Measurements from ENCODE around the gene GRM2.

GRM2 gene

DNA sequence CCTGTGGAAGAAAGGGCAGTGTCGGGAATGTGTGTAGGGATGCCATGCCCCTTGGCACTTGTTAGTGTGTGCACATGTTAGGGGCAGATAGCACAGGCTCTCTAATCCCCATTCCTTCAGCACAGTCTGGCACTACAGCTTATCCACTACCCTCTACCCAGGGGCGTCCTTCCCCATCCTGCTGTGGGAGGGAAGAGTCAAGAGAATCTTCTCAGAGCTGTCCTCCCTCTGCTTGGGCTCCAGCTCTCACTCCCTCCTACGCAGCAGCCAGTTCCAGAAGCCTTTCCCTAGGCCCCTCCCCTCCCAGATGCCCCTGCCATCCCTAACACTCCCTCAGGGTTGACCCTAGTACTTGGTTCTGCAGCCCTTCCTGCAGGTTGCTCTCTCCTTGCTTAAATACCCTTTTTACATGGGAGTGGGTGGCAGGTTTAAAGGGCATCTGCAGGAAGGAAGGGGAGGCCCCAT, 815 bp upstream of the GRM2 start:
- TF ChIP-seq, protein P1, sequence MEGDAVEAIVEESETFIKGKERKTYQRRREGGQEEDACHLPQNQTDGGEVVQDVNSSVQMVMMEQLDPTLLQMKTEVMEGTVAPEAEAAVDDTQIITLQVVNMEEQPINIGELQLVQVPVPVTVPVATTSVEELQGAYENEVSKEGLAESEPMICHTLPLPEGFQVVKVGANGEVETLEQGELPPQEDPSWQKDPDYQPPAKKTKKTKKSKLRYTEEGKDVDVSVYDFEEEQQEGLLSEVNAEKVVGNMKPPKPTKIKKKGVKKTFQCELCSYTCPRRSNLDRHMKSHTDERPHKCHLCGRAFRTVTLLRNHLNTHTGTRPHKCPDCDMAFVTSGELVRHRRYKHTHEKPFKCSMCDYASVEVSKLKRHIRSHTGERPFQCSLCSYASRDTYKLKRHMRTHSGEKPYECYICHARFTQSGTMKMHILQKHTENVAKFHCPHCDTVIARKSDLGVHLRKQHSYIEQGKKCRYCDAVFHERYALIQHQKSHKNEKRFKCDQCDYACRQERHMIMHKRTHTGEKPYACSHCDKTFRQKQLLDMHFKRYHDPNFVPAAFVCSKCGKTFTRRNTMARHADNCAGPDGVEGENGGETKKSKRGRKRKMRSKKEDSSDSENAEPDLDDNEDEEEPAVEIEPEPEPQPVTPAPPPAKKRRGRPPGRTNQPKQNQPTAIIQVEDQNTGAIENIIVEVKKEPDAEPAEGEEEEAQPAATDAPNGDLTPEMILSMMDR (IDR thresholded peaks at IDR 0.05; ENCODE audit: extremely low read depth, missing control alignments), result no peak
- DNase-seq (ENCODE audit: low spot score), result no peak

DNA sequence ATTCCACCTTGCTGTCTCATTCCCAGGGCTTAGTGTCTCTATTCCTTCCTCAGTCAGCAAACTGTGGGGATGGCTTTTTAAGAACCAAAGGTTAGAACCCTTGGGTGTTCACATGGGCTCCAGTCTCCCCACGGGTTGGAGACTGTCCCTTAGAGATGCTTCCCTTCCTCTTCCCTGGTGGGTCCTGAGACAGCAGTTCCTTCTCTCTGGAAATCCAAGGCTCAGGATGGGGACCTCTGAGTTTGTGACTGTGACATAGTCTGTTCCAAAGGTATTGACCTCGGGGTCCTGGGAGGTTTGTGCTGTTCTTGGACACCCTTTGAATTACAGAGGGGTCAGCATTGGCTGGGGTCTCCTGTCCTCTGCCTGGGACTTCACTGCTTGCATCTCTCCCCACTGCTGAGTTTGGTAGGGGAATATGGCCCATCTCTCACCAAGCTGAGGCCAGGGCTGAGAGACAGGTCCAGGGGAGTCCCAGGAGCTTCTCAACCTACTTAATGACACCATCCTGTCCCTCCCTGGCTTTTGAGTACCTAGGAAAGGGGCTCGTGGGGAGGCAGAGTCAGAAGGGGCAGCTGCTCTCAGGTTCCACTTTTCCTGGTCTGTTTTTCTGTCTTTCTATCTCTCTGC, 1.5 kb downstream of the GRM2 start:
- TF ChIP-seq, protein P1 (IDR thresholded peaks at IDR 0.05; ENCODE audit: extremely low read depth, missing control alignments), result no peak
- no peak for DNase-seq (ENCODE audit: low spot score)

- TF ChIP-seq, protein P1 (IDR thresholded peaks at IDR 0.05; ENCODE audit: extremely low read depth, missing control alignments), result no peak
Measured at GRCh38 chr3:51709004-51709420, 2.1 kb downstream of the GRM2 start.

GRCh38 chr3:51709675-51710074, 2.8 kb downstream of the GRM2 start:
- TF ChIP-seq, protein P1 (IDR thresholded peaks at IDR 0.05; ENCODE audit: extremely low read depth, missing control alignments), result no peak
- DNase-seq (ENCODE audit: low spot score), result no peak

More at GRCh38 chr3:51709004-51709420, 2.1 kb downstream of the GRM2 start:
- DNase-seq (ENCODE audit: low spot score), result no peak

GRCh38 chr3:51710631-51711351, 3.9 kb downstream of the GRM2 start:
- TF ChIP-seq, protein P1 (IDR thresholded peaks at IDR 0.05; ENCODE audit: extremely low read depth, missing control alignments), result no peak
- DNase-seq (ENCODE audit: low spot score), result no peak

GRCh38 chr3:51711352-51712037, 4.6 kb downstream of the GRM2 start:
- TF ChIP-seq, protein P1 (IDR thresholded peaks at IDR 0.05; ENCODE audit: extremely low read depth, missing control alignments), result no peak
- DNase-seq (ENCODE audit: low spot score), result peak; percentile 10

- peak; percentile 11 for DNase-seq (ENCODE audit: low spot score)
- TF ChIP-seq, protein P1 (IDR thresholded peaks at IDR 0.05; ENCODE audit: extremely low read depth, missing control alignments), result no peak
Measured at GRCh38 chr3:51712038-51712420, 5.2 kb downstream of the GRM2 start.
